NCI-H1092 (cell line): ENCODE measurements around the gene CTTNBP2NL.
"Not testable (repeated sequence)": the region's sequence is repeated elsewhere in the genome, so short reads cannot be mapped to it uniquely, and the experiment has no call there.

Experiments
- DNase-seq: peaks from one replicate; lab custom pipeline; 2025; lab: John Stamatoyannopoulos, UW

Gene CTTNBP2NL

DNA sequence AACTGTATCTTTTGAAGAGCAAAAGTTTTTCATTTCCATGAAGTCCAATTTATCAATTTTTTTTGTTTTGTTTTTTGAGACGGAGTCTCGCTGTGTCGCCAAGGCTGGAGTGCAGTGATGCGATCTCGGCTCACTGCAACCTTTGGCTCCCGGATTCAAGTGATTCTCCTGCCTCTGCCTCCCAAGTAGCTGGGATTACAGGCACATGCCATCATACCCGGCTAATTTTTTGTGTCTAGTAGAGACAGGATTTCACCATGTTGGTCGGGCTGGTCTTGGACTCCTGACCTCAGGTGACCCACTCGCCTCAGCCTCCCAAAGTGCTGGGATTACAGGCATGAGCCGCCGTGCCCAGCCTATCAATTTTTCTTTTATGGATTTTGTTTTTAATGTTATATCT lies 27.7 kb downstream of the CTTNBP2NL start:
- DNase-seq: not testable (repeated sequence)

DNA sequence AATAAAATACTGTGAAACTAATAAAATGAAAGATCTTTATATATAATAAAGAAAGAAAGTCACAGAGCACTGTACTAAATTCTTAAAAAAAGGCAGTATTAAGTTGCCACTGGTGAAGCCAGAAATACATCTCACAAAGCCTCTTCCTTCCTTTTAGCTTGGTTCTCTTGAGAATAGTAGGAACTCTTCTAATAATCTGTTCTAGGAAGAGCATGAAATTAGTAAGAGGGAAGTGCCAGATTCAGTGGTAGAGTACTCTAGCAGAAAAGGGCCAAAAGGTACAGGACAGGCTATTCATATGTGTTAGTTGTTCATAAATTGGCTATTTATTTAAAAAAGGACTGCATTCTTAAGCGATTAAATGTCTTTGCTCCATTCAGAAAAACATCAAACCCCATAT lies 33.7 kb downstream of the CTTNBP2NL start:
- no peak for DNase-seq

DNA sequence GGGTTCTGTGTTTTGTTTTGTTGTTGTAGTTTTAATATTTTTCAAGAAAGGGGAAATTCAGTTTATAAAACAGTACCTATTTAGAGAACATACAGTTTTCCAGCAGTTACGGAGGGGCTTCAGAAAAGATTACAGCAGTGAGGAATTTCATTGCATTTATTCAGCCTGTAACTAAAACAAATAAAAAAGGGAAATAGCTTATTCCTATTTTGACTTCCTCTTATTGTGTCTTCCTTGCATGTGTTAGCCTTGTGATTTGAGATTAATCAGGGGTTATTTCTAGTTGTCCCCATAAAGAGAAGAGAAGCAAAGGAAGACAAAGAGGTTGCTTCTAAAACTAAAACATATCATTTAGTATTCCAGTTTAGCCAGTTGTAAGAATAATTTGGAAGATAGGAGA lies 35.0 kb downstream of the CTTNBP2NL start:
- no peak for DNase-seq

DNA sequence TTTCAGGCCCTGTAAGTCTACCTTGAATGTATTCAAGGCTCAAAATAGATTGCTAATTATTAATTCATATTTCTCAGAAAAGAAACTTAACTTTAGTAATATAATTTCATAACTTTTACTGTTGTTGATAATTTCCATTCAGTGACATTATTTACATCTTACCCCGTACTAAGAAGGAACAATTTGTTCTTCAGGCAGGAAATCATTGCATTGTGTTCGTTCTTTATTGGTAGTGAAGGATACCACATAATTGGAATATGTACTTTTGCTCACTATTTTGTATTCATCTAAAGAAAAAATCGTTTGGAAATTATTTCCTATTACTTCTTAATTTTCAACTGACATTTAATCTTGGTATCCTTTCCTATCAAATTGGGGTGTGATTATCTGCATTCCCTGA lies 39.4 kb downstream of the CTTNBP2NL start:
- no peak for DNase-seq

DNA sequence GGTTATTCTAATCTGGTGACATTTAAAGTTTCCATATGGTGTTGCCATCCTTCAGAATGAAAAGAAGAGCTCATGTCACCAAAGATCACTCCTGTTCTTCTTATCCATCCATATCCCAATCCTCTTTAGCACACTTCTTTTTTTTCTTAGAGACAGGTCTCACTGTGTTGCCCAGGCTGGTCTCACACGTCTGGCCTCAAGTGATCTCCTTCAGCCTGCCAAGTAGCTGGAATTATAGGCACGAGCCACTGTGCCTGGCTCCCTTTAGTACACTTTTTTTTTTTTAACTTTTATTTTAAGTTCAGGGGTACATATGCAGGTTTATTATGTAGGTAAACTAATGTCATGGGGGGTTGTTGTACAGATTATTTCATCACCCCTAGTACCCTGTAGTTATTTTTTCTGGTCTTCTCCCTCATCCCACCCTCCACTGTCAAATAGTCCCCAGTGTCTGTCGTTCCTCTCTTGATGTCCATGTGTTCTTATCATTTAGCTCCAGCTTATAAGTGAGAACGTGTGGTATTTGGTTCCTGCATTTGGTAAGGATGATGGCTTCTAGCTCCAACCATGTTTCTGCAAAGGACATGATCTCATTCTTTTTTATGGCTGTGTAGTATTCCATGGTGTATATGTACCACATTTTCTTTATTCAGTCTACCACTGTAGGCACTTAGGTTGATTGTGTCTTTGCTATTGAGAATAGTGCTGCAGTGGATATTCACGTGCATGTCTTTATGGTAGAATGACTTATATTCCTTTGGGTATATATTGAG lies 40.6 kb downstream of the CTTNBP2NL start:
- no peak for DNase-seq

DNA sequence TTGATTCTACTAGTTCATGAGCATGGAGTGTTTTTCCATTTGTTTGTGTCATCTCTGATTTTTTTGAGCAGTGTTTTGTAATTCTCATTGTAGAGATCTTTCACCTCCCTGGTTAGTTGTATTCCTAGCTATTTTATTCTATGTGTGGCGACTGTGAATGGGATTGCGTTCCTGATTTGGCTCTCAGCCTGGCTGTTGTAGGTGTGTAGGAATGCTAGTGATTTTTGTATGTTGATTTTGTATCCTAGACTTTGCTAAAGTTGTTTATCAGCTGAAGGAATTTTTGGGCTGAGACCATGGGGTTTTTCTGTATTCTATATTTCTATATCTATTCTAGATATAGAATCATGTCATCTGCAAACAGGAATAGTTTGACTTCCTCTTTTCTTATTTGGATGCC lies 42.1 kb downstream of the CTTNBP2NL start:
- DNase-seq: not testable (repeated sequence)

DNA sequence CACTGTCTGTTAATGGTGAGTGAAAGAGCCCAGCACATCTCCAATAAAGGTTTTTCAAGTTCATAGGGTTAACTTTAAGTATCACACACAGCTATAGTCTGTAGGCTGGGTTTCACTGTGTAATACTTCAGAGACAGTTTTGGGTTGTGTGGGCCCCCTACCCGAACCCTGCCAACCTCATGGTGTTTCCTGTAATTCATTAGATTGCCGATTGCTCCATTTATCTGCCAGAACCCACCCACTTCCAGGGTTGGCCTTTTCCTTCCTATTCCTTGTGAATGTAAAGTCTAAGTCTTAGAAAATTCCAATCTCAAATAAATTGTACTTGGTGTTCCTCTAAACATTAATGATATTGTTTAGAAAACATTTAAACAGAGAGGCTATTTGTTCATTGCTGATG lies 43.6 kb downstream of the CTTNBP2NL start:
- DNase-seq: no peak

DNA sequence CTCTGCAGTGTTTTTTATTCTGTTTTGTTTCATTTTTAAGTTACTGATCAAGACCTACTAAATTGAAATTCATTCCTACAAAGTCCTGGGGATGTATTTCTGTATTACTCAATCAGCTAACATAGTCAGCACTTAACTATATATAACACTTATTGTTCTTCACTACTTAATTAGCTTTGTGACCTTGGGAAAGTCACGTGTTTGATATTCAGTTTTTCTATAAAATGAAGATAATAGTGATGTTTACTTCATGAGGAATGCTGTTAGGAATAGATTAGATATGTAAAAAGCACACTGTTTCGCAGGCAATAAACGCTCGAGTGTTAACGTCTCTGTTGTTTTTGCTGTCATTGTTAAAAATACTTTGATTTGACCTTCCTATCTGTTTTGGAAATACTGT lies 44.6 kb downstream of the CTTNBP2NL start:
- no peak for DNase-seq

DNA sequence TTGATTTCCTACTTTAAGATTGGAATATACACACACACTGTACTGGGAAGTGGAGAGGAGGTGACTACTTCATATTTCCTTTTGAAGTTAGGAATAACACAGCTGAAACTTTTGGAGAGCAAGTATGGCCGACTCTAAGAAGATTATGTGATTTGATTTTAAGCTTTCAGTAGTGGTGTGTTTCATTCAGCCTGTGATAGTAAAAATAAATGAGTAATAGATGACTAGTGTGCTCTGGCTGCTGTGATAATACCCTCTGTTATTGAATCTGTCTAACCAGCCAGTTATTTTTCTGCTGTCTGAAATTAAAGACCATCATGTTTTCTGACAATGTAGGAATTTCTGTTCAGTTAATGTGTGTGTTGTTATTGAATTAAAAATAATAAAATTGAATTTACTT lies 48.3 kb downstream of the CTTNBP2NL start:
- no peak for DNase-seq

DNA sequence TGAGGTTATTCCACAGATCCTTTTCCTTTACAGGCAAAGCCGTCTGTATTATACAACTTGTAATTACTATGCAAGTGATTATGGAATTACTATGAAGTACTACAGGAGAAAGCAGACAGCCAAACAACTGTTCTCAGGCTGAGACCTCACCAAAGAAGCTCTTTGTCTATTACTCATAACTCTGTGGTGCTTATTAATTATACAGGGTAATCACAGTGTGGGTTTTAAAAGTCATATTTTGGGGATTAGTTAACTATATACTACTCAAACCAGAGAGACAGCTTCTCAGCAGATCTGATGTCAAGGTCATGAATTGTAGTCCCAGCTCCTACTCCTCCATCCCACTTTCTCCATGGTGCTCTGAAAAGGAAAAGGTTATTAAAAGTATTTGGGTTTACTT lies 49.6 kb downstream of the CTTNBP2NL start:
- no peak for DNase-seq

DNA sequence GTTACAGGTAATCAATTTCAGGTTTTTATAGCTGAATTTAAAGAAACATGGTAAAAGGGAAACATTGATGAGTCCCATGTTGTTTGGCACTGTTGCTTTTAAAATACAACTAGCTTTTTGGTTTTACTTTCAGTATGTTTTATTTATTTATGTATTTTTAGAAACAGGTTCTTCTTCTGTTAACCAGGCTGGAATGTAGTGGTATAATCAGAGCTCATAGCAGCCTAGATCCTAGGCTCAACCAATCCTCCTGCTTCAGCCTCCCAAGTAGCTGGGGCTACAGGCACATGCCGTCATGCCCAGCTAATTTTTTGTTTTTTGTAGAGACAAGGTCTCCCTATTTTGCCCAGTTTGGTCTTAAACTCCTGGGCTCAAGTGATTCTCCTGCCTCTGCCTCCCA lies 50.4 kb downstream of the CTTNBP2NL start:
- no peak for DNase-seq

DNA sequence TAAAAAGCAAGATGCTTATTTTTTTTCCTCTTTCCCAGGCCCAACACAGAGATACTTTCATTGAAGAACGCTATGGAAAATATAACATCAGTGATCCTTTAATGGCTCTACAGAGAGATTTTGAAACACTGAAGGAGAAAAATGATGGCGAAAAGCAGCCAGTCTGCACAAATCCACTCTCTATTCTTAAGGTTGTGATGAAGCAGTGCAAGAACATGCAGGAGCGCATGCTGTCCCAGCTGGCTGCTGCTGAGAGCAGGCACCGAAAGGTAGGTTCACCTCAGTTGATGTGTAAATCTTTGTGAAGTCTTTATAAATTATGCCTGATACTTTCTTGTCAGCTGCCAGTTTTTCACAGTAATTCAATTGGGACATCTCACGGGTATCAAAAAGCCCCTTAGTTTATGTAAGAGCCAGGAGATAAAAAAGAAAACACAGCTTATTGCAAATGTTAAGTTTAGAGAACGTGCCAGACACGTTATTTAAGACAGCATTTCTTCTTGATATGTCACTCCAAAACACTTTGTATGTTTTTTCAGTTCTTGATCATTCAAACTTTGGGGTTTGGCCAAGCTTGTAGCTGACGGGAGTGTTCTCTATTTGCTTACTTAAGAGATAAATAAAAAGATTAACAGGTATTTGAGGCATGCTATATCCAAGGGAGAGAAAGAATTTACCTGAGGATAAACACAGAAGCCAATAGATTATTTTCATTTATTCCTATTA lies 53.1 kb downstream of the CTTNBP2NL start:
- no peak for DNase-seq

DNA sequence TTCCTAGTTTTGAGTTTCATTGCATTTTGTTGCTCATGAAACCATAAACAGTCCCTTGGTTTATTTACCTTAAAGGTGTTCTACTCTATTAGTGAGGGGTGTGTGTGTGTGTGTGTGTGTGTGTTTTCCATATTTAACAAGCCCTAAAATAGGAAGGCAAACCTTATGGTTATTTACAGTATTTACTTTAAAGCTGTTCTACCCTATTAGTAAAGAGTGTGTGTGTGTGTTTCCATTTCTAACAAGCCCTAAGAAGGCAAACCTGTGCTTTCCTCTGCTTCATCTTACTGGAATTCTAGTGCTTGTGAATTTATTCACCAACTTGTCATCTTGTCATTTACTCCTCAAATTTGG lies 53.6 kb downstream of the CTTNBP2NL start:
- DNase-seq: no peak

DNA sequence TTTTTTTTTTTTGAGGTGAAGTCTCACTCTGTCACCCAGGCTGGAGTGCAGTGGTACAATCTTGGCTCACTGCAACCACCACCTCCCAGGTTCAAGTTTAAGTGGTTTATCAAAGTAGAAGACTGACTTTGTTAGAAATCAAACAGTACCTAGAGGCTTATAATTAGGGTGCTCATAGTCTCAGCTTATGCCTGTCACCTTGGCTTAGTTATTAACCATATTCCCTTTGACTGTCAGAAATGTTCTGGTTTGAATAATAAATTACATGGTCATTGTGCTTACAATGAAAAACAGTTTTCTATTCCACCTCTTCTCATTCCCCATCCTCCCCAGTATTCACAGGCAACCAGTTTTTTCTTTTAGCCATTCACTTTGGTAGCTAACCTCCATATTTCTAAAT lies 54.8 kb downstream of the CTTNBP2NL start:
- DNase-seq: no peak

DNA sequence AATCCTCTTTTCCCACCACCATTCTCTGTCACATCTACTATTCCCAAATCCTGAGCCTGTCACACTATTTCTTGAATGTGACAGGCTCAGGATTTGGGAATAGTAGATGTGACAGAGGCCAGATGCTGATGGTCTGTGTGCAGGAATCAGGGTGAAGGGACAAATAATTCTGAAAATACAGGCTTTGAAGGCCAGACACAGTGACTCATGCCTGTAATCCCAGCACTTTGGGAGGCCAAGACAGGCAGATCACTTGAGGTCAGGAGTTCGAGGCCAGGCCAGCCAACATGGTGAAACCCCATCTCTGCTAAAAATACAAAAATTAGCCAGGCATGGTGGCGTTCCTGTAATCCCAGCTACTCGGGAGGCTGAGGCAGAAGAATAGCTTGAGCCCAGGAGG lies 55.3 kb downstream of the CTTNBP2NL start:
- DNase-seq: not testable (repeated sequence)

DNA sequence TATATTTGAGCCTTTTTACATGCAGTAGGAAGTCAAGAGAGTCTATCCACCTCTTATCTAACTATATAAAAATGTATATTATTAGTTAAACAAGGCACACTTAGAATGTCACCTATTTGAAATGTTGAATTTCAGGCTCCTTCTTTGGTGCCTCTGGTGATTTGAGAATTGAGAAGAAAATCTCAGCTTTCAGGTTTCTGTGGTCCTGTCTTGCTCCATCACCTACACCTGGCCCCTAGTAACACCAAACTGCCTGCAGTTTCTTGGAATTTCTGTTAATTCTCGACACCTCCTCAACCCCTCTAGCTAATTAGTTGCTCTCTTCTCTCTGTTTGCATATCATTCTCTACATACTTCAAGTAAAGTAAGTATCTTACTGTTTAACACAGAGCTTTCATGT lies 57.9 kb downstream of the CTTNBP2NL start:
- no peak for DNase-seq

DNA sequence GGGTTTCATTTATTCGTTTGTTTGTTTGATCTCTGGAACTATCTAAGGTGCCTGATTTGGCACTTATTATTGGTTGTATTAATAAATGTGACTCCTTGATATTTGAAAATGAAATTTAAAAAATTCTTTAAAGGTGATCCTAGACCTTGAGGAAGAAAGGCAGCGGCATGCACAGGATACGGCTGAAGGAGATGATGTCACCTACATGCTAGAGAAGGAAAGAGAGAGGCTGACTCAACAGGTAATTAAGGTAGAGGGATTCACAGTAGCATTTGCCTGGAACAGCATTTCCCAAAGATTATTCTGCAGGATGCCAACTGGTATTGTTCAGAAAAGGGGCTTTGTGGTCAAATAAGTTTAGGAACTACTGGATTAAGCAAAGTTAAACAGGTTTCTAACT lies 58.3 kb downstream of the CTTNBP2NL start:
- no peak for DNase-seq

DNA sequence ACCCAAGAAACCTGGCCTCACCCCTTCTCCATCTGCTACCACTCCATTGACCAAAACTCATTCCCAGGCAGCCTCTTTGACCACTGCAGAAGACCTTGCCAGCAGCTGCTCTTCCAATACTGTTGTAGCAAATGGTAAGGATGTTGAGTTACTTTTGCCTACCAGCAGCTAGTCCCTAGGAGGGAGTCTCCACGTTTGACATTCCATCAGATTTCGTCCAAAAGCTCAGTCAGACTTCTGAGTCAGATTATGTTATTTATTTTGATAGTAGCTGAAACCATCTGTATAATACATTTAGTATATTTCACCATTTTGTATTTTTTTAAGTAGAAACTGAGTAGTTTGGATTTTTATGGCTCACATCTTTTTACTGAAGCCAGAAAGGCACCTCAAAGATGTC lies 61.2 kb downstream of the CTTNBP2NL start:
- DNase-seq: no peak

DNA sequence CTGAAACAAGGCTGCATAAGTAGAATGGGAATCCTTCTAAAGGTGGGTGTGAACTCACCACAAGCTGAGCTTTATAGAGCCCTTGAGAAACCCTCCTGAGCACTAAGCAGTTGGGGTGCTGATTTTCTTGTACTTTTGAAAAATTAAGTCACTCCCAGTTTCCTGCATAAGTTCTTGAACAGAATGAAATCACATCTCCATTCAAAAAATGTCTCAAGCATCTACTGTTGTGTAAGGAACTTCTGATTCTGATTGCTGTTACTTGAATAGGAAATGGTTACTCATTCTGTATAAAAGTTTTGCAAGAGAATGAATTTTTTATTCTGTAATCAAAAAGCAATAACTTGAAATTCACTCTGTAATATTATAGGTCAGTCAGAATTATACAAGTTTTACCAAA lies 61.9 kb downstream of the CTTNBP2NL start:
- no peak for DNase-seq

DNA sequence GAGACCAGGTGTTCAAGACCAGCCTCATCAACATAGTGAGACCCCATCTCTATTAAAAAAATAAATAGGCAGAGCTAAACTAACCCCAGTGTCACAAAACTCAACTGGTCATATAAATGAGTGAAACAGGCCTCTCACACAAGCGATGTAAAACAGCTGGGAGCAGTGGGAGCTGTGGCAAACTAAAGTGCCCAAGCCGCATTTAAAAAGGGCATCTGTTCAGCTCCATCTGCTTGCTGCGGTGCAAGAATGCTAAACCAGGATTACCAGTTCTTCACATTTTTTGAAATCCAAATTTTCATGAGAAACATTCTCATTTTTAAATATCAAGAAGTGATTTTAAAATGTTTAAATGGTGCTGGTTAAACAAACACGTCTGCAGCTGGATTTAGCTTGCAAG lies 62.7 kb downstream of the CTTNBP2NL start:
- no peak for DNase-seq

DNA sequence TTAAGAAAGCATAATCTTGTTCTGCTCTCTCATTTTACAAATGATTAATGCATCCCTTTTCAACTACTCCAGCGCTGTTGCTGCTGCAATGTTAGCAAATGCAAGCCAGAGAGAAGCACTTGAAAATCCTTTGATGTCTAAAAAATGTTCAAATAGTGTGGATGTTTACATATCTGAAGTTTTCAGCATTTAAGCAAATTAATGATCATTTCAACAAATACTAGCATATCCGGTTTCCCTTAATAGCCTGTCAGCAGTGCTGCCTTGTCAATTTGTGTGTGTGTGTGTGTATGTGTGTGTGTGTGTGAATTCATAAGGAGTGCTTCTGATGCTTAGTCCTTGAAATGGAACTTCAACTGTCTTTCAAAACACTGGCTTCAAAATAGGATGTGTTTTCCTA lies 64.6 kb downstream of the CTTNBP2NL start:
- no peak for DNase-seq

DNA sequence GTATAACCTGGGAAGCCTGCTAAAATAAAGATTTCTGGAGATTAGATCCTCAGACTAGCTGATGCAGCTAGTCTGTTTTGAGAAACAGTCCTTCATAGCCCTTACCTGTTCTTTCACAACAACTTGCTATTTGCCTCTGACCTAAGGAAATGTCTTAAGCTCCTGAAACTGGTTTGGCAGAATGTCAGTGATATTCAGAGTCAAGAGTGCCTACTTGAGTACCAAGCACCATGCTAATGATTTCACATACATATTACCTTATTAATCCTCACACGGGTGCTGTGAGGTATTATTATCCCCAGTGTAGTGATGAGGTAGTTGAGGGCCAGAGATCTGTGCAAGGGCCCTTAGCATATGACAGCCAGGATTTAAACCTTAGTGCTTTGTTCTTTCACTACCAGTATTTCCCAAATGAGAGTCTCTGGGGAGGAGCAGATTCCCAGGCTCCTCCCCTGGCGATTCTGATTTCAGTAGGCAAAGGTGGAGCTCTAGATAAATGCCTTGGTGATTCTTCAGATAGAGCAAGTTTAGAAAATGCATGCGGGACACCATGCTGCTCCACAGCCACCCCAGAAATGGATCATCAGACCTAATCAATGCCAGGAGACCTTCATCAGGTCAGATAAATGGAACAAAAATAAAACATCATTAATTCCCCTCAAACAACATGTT lies 65.3 kb downstream of the CTTNBP2NL start:
- no peak for DNase-seq

DNA sequence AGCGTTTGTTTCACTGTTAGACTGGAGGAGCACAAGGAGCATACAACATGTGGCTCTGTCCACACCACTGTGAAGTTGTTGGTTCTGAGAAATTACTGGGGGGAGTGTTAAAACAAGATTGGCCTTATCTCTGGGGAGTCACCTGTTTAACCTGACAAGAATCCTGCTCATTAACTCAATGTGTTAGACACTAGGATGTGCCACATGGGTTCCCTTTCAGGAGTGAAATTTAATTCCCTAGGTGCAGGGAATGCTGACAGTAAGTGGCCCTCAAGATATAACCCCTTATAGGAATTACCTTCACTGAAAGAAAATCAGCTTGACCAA lies 66.9 kb downstream of the CTTNBP2NL start:
- no peak for DNase-seq
